ENCODE results near the gene TMEM63B.
"Not testable (repeated sequence)": the region's sequence is repeated elsewhere in the genome, so short reads cannot be mapped to it uniquely, and the experiment has no call there.

TMEM63B gene

GRCh38 chr6:44180886-44181285 lies 53.5 kb downstream of the TMEM63B start:
- no peak for TF ChIP-seq CTCF (conservative IDR thresholded peaks at IDR 0.05; ENCODE audit: control insufficient read depth, insufficient read depth, low read depth, low read length)
- H3K4me3 ChIP-seq (ENCODE audit: control insufficient read depth, low read depth, low read length), result no peak overlapping the region
- DNase-seq (ENCODE audit: low read depth), result no peak

- not testable (repeated sequence) for H3K4me3 ChIP-seq (ENCODE audit: control insufficient read depth, low read depth, low read length)
These were observed 54.4 kb downstream of the TMEM63B start for GRCh38 chr6:44181784-44182183.

GRCh38 chr6:44182911-44183390 lies 55.6 kb downstream of the TMEM63B start:
- TF ChIP-seq CTCF (conservative IDR thresholded peaks at IDR 0.05; ENCODE audit: control insufficient read depth, insufficient read depth, low read depth, low read length), result no peak
- no peak for DNase-seq (ENCODE audit: low read depth)
- no peak overlapping the region for H3K4me3 ChIP-seq (ENCODE audit: control insufficient read depth, low read depth, low read length)

More at GRCh38 chr6:44181784-44182183, 54.4 kb downstream of the TMEM63B start:
- not testable (repeated sequence) for DNase-seq (ENCODE audit: low read depth)

- no peak for DNase-seq (ENCODE audit: low read depth)
- H3K4me3 ChIP-seq (ENCODE audit: control insufficient read depth, low read depth, low read length), result no peak overlapping the region
- TF ChIP-seq CTCF (conservative IDR thresholded peaks at IDR 0.05; ENCODE audit: control insufficient read depth, insufficient read depth, low read depth, low read length), result no peak
These were observed 56.4 kb downstream of the TMEM63B start for GRCh38 chr6:44183783-44184182.

- not testable (repeated sequence) for DNase-seq (ENCODE audit: low read depth); H3K4me3 ChIP-seq (ENCODE audit: control insufficient read depth, low read depth, low read length)
These were observed 58.0 kb downstream of the TMEM63B start for GRCh38 chr6:44185356-44185755.

GRCh38 chr6:44185953-44186634 lies 58.7 kb downstream of the TMEM63B start:
- no peak for TF ChIP-seq CTCF (conservative IDR thresholded peaks at IDR 0.05; ENCODE audit: control insufficient read depth, insufficient read depth, low read depth, low read length)
- H3K4me3 ChIP-seq (ENCODE audit: control insufficient read depth, low read depth, low read length), result no peak overlapping the region
- DNase-seq (ENCODE audit: low read depth), result no peak

GRCh38 chr6:44186635-44187025 lies 59.3 kb downstream of the TMEM63B start:
- DNase-seq (ENCODE audit: low read depth), result no peak
- no peak overlapping the region for H3K4me3 ChIP-seq (ENCODE audit: control insufficient read depth, low read depth, low read length)
- no peak for TF ChIP-seq CTCF (conservative IDR thresholded peaks at IDR 0.05; ENCODE audit: control insufficient read depth, insufficient read depth, low read depth, low read length)

GRCh38 chr6:44188819-44189218 lies 61.5 kb downstream of the TMEM63B start:
- no peak for TF ChIP-seq CTCF (conservative IDR thresholded peaks at IDR 0.05; ENCODE audit: control insufficient read depth, insufficient read depth, low read depth, low read length)
- no peak for DNase-seq (ENCODE audit: low read depth)
- H3K4me3 ChIP-seq (ENCODE audit: control insufficient read depth, low read depth, low read length), result no peak overlapping the region
